Gastroesophageal sphincter (tissue), 3 donors: ENCODE data around the gene PIK3IP1.

ENCODE experiments used
- CTCF ChIP-seq, 4 experiments: fragments of 200-600 bp in 2 of 4; fragments of 450-650 bp in 2 of 4; sonication (generic) in 1 of 4; IDR thresholded peaks; one replicate each; pipeline ENCODE4 v1.5.1; 2017 to 2019; ENCODE audit warnings: antibody characterized with exemption in 4 of 4, mild to moderate bottlenecking in 2 of 4, moderate library complexity in 2 of 4
- POLR2A ChIP-seq, 2 donors: fragments of 450-650 bp; IDR thresholded peaks; one replicate each; pipeline ENCODE4 v1.6.1; 2017; ENCODE audit warnings: antibody characterized with exemption in 2 of 2, mild to moderate bottlenecking in 2 of 2, moderate library complexity in 1 of 2
- POLR2AphosphoS5 ChIP-seq: sonication (generic); formaldehyde crosslinking; IDR thresholded peaks from one replicate; pipeline ENCODE4 v1.6.1; 2017; ENCODE audit warnings: antibody characterized with exemption

GRCh38 chr22:31241936-31242335 is 50.4 kb downstream of the PIK3IP1 start:
- no peak for TF ChIP-seq CTCF (IDR thresholded peaks at IDR 0.05)
- no peak for TF ChIP-seq POLR2A (IDR thresholded peaks at IDR 0.05)
- no peak for TF ChIP-seq POLR2AphosphoS5
